Activated T-cell treated with anti-CD3 and anti-CD28 coated beads for 24 hours (primary cell): ENCODE results near the gene ASB13.

Source experiments
- DNase-seq: peaks from one replicate; pipeline ENCODE4 v3.0.0-alpha.2; 2020; ENCODE audit warnings: low read depth

The ASB13 gene

GRCh38 chr10:5589011-5589660 is 77.3 kb downstream of the ASB13 start:
- DNase-seq = no peak
